Large intestine (tissue), 3 donors: ENCODE data around the gene RAD51B. TPM values are rescaled to one million over a fixed set of nuclear protein-coding genes. Genes with fewer than 3 reads are reported as not detected.
A peak's percentile ranks its signal among the peaks of the same experiment; 100 is the strongest.

ENCODE experiments used
- DNase-seq, 2 donors: peaks; one replicate each; pipeline versions ENCODE4 v3.0.0 to v3.0.0-alpha.2; 2013
- H3K27ac ChIP-seq: one replicate; pipeline ENCODE4 v1.5.1; 2013; ENCODE audit warnings: low read length
- H3K27me3 ChIP-seq: 2 replicates; pipeline ENCODE4 v1.6.1; 2013; ENCODE audit warnings: low read length; ENCODE audit not compliant: control insufficient read depth, insufficient read depth
- H3K36me3 ChIP-seq: 2 replicates; pipeline ENCODE4 v1.6.1; 2013; ENCODE audit warnings: low read length; ENCODE audit not compliant: control insufficient read depth, insufficient read depth
- H3K4me1 ChIP-seq: one replicate; pipeline ENCODE4 v1.6.1; 2013; ENCODE audit warnings: low read length; ENCODE audit not compliant: control insufficient read depth, insufficient read depth
- H3K4me3 ChIP-seq: one replicate; pipeline ENCODE4 v1.5.1; 2013; ENCODE audit warnings: low read length
- H3K9me3 ChIP-seq: one replicate; pipeline ENCODE4 v1.6.1; 2013; ENCODE audit warnings: mild to moderate bottlenecking, low read depth, low read length, moderate library complexity; ENCODE audit not compliant: control insufficient read depth
- WGBS: methylation state at CpG from one replicate; pipeline ENCODE4 v1.1.5; 2013; ENCODE audit warnings: low lambda C conversion rate; ENCODE audit not compliant: insufficient coverage; 5-methylcytosine and 5-hydroxymethylcytosine counted together
- polyA plus RNA-seq: library from polyadenylated mRNA; unstranded; fragments of 120-200 nt; gene quantifications from one replicate; pipeline ENCODE4 v1.2.1, GENCODE V29; 2013

RAD51B gene
- polyA plus RNA-seq, 1 donor = 6.4 TPM

- Histone ChIP-seq H3K27me3 (no peaks in the 10 kb centered on the region), H3K4me1 (peaks cover 10% of the 10 kb centered on the region), H3K4me3 (no peak overlapping the region), H3K27ac (no peak overlapping the region), H3K36me3 (no peaks in the 10 kb centered on the region), H3K9me3 (no peaks in the 10 kb centered on the region)
- peak; percentile 64 to 81 for DNase-seq
- 0% methylated on average over 1 of the region's 3 CpGs for WGBS
Observed at GRCh38 chr14:67943947-67944346, 124.4 kb downstream of the RAD51B start.

GRCh38 chr14:67944605-67945004 is 125.0 kb downstream of the RAD51B start:
- no peaks in the 10 kb centered on the region for H3K27me3 ChIP-seq
- no peaks in the 10 kb centered on the region for H3K36me3 ChIP-seq
- no peak for DNase-seq
- H3K9me3 ChIP-seq = no peaks in the 10 kb centered on the region
- no peak overlapping the region for H3K27ac ChIP-seq
- no peak overlapping the region for H3K4me3 ChIP-seq
- H3K4me1 ChIP-seq = peaks cover 10% of the 10 kb centered on the region
- no CpG with 5 or more reads among the region's 1 CpG for WGBS

GRCh38 chr14:67949771-67950170 is 130.2 kb downstream of the RAD51B start:
- Histone ChIP-seq H3K4me1 (no peaks in the 10 kb centered on the region), H3K27me3 (no peaks in the 10 kb centered on the region), H3K36me3 (no peaks in the 10 kb centered on the region), H3K27ac (no peak overlapping the region), H3K4me3 (no peak overlapping the region), H3K9me3 (peaks cover 3% of the 10 kb centered on the region)
- 100% methylated on average over 1 of the region's 4 CpGs for WGBS
- no peak for DNase-seq

GRCh38 chr14:67950386-67950785 is 130.8 kb downstream of the RAD51B start:
- no peaks in the 10 kb centered on the region for H3K4me1 ChIP-seq
- no peak overlapping the region for H3K27ac ChIP-seq
- H3K4me3 ChIP-seq = no peak overlapping the region
- H3K9me3 ChIP-seq = peaks cover 3% of the 10 kb centered on the region
- no peaks in the 10 kb centered on the region for H3K27me3 ChIP-seq
- H3K36me3 ChIP-seq = no peaks in the 10 kb centered on the region
- DNase-seq = no peak
- 83% methylated on average over 1 of the region's 1 CpG for WGBS

GRCh38 chr14:67951529-67952135 is 132.1 kb downstream of the RAD51B start:
- no peaks in the 10 kb centered on the region for H3K27me3 ChIP-seq
- no peak for DNase-seq
- no peak overlapping the region for H3K27ac ChIP-seq
- H3K9me3 ChIP-seq = peaks cover 3% of the 10 kb centered on the region
- no peaks in the 10 kb centered on the region for H3K36me3 ChIP-seq
- WGBS = 92% methylated on average over 2 of the region's 2 CpGs
- no peaks in the 10 kb centered on the region for H3K4me1 ChIP-seq
- H3K4me3 ChIP-seq = no peak overlapping the region

- no peak for DNase-seq
- Histone ChIP-seq H3K27ac (no peak overlapping the region), H3K4me3 (no peak overlapping the region), H3K27me3 (no peaks in the 10 kb centered on the region), H3K9me3 (peaks cover 3% of the 10 kb centered on the region), H3K36me3 (no peaks in the 10 kb centered on the region), H3K4me1 (no peaks in the 10 kb centered on the region)
- 97% methylated on average over 2 of the region's 2 CpGs for WGBS
Observed at GRCh38 chr14:67952381-67952780, 132.8 kb downstream of the RAD51B start.

- Histone ChIP-seq H3K4me3 (no peak overlapping the region), H3K36me3 (no peaks in the 10 kb centered on the region), H3K4me1 (no peaks in the 10 kb centered on the region), H3K27me3 (no peaks in the 10 kb centered on the region), H3K9me3 (peaks cover 3% of the 10 kb centered on the region), H3K27ac (no peak overlapping the region)
- no peak for DNase-seq
Observed at GRCh38 chr14:67952786-67953185, 133.2 kb downstream of the RAD51B start.

DNA sequence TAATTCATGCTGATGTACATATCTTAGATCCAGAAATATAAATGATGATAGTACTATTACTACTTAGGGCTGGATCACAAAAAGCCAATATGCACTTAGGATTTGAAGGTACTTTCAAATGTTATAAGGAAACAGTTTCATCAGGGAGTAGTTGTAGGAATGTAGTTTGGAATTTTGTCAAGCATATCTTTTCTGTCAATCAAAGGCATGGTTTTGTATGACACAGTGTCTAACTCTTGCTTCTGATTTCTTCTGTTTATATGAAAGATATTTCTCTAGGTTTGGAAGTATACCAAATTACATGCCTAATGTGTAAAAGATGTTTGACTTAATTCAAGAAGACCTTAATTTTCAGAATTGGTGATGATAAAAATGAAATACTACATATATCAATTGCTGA is 135.7 kb downstream of the RAD51B start:
- no peak for DNase-seq
- no peak overlapping the region for H3K4me3 ChIP-seq
- H3K36me3 ChIP-seq = no peaks in the 10 kb centered on the region
- no peaks in the 10 kb centered on the region for H3K27me3 ChIP-seq
- no peaks in the 10 kb centered on the region for H3K4me1 ChIP-seq
- H3K9me3 ChIP-seq = no peaks in the 10 kb centered on the region
- H3K27ac ChIP-seq = no peak overlapping the region

- Histone ChIP-seq H3K27ac (no peak overlapping the region), H3K4me1 (peaks cover 10% of the 10 kb centered on the region), H3K27me3 (no peaks in the 10 kb centered on the region), H3K9me3 (no peaks in the 10 kb centered on the region), H3K4me3 (no peak overlapping the region), H3K36me3 (no peaks in the 10 kb centered on the region)
- no peak for DNase-seq
- no CpG with 5 or more reads among the region's 3 CpGs for WGBS
Observed at GRCh38 chr14:67957946-67958345, 138.4 kb downstream of the RAD51B start.

DNA sequence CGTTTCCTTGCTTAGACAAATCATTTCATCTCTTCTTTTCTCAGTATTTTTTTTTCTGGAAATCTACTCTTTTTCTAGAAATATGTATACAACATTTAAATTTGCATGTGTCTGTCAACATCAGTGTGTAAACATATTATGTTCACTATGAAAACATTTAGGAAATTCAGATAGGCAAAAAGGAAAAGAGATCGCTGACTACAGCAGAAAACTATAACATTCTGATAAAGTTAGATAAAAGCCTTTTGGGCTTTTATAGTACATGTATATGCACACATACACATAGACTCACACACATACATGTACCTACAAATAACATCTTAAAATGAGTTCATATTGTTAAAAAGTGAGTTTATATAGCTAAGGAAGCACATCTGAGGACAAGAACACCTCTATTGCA is 142.1 kb downstream of the RAD51B start:
- Histone ChIP-seq H3K27ac (peak overlapping the region; percentile 37), H3K36me3 (no peaks in the 10 kb centered on the region), H3K9me3 (no peaks in the 10 kb centered on the region), H3K27me3 (no peaks in the 10 kb centered on the region), H3K4me1 (peaks cover 42% of the 10 kb centered on the region), H3K4me3 (no peak overlapping the region)
- 83% methylated on average over 1 of the region's 2 CpGs for WGBS
- DNase-seq = no peak

DNA sequence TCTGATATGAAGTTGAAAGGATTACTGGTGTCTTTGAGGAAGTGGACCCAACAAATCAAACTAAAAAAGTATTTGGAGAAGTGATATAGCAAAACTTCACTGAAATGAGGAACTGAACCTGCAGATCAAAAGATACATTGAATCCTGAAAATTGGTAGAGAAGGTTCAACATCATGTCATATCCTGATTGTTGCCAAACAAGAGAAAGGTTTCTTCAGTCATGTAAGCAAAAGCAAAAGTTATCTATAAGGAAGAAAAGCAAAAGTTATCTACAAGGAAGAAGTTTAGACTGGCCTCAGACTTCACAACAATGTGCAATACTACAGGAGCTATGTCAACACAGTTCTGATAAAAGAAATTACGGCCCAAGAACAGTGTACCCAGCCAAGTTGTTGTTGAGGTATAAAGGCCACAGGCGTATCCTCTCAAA is 142.7 kb downstream of the RAD51B start:
- Histone ChIP-seq H3K27me3 (no peaks in the 10 kb centered on the region), H3K4me3 (no peak overlapping the region), H3K36me3 (no peaks in the 10 kb centered on the region), H3K27ac (peak overlapping the region; percentile 44), H3K9me3 (no peaks in the 10 kb centered on the region), H3K4me1 (peaks cover 47% of the 10 kb centered on the region)
- DNase-seq = peak; percentile 71 to 87
- WGBS = 20% methylated on average over 1 of the region's 2 CpGs
